HG03060 (cell line): Measurements from ENCODE around the gene CCR1.
"Not testable (repeated sequence)": the region's sequence is repeated elsewhere in the genome, so short reads cannot be mapped to it uniquely, and the experiment has no call there.

Experiments used
- ATAC-seq: cut with Tn5 transposase; IDR thresholded peaks from one replicate; pipeline ENCODE4 v1.9.1; 2021; ENCODE audit warnings: low read depth, moderate number of reproducible peaks; ENCODE audit not compliant: unreplicated experiment

CCR1 gene

GRCh38 chr3:46213201-46213600, 5.1 kb upstream of the CCR1 start:
- no peak for ATAC-seq

DNA sequence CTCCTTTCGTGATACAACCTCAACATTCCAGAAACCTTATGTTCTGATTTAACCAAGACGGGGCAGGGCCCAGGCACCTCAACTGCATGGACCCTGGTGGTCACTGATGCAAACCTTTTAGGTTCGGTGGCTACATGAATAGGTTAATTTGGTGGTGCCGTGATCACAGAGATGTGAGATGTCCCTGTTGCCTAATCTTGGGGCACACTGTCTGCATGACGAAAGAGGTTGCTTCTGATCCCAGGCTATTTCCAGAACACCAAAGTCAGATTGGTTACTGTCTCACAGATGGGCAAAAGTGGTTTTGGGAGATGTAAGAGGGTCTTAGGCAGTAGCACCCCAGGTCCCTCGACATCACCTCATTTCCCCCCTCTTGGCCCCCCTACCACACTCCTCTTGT, 4.0 kb upstream of the CCR1 start:
- ATAC-seq, result no peak

- no peak for ATAC-seq
Measured at GRCh38 chr3:46209746-46210470, 1.8 kb upstream of the CCR1 start.

GRCh38 chr3:46209053-46209452, 940 bp upstream of the CCR1 start:
- no peak for ATAC-seq

DNA sequence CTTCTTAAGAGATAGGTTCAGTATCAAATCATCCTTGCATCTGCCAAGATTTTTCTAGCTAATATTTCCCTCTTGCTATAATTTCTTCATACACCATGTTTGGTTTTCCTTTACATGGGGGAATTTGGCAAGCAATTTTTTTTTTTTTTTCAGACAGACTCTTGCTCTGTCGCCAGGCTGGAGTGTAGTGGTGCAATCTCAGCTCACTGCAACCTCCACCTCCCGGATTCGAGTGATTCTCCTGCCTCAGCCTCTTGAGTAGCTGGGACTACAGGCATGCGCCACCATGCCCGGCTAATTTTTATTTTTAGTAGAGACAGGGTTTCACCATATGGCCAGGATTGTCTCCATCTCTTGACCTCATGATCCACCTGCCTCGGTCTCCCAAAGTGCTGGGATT, 599 bp downstream of the CCR1 start:
- ATAC-seq, result not testable (repeated sequence)

DNA sequence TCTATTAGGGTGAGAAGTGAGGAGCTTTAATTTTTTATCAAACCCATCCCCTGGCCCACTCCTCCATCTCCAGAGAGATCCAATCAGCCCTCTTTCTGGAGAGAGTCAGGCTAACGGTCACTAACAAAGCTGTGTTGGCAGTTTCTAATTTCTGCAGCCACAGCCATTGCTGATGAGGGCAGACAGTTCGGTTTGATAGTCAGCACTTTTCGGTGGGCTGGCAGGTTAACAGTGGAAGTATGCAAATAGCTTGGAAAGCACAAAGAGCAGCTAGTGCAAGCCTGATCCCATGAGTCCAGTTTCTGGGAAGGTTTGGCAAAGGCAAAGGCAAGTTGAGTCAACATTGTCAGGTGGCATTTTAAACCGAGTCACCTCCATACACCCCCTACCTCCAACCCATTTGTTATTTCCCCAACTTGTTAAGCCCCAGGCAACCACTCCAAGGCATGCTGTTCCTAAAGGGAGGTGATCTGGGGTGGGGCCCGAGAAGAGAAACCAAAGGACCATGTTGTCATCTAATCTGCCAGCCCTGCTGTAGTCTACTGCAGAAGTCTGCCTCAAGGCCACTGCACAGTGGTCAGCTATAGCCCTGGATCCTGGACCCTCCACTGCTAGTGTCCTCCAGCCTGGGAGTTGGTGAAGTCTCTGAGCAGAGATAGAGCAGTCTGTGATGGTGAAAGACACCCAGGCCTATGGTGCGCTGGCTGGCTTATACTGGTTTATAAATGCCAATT, 1.7 kb downstream of the CCR1 start:
- no peak for ATAC-seq

DNA sequence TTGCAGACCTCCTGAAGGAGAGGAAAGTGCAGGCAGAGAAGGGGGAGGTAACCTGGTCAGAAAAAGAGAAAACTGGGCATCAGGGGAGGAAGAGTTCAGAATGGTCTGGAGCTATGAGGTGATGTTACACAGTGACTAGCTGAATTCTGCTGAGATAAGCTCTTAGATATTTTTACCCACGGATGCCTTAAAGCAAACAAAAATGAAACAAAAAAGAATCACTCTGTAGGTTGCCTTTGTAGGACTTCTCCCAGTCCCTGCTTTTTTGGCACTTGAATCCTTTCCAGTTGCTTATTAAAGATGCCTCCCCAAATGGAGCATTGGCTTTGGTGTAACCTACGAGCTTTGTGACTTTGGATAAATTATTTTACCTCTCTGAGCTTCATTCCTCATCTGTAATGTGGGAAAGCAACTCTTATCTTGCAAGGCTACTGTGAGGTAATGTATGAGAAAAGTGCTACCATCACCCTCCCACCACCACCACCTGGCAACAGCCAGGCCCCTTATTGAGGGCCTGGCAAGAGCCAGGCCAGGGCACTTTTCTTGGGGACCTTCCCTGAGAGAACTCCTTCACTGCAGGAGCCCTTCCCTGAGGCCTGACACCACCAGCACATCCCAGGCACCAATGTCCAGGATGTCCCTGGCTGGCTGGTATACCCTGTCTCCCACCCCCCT, 2.7 kb downstream of the CCR1 start:
- no peak for ATAC-seq

DNA sequence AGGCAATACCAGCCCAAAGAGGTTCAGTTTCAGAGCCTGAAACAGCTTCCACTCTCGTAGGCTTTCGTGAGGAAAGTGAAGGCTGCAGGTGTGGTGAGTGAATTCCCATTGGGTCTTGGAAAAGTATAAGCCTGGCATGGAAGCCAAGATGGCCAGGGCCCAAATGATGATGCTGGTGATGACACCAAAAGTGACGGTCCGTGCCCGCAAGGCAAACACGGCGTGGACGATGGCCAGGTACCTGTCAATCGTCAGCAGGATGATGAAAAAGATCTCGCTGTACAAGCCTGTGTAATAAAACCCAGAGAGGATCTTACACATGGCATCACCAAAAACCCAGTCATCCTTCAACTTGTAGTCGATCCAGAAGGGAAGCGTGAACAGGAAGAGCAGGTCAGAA, 4.4 kb downstream of the CCR1 start:
- no peak for ATAC-seq

DNA sequence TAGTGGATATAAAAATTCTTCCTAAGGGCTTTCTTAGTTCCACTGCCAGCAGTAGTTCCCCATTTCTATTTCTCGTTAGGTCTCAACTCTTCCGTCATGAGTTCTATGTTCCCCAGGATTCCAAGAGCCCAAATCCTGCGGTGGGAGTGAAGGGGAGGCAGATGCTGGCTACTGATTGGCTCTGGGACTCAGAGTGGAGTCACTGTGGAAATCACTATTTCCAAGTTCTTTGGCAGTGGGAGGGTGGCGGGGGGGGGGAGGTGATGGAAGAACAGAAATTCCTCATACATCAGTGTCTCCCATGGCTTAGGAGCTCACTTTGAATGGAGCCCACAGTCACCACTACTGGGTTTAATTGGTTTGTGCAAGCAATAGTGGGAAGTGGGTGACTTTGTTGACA, 5.6 kb downstream of the CCR1 start:
- no peak for ATAC-seq

- ATAC-seq, result no peak
Measured at GRCh38 chr3:46200790-46201189, 7.3 kb downstream of the CCR1 start.

DNA sequence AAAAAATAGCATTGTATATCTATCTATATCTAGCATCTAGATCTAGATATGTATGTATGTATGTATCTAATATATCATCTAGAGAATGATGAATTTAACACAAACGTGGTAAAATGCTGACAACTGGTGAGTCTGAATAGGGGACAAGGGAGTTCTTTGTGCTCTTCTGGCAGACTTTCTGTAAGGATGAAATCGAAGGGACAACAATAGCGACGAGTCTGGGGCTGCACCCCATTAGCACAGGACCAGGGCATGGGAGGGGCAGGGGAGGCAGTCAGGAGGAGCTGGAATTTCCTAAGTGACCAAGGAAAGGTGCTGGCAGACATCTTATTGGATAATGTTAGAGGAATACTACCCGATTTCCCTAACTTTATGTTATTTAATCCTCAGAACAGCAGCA, 7.9 kb downstream of the CCR1 start:
- ATAC-seq, result no peak

- no peak for ATAC-seq
Measured at GRCh38 chr3:46196261-46196957, 11.7 kb downstream of the CCR1 start.

DNA sequence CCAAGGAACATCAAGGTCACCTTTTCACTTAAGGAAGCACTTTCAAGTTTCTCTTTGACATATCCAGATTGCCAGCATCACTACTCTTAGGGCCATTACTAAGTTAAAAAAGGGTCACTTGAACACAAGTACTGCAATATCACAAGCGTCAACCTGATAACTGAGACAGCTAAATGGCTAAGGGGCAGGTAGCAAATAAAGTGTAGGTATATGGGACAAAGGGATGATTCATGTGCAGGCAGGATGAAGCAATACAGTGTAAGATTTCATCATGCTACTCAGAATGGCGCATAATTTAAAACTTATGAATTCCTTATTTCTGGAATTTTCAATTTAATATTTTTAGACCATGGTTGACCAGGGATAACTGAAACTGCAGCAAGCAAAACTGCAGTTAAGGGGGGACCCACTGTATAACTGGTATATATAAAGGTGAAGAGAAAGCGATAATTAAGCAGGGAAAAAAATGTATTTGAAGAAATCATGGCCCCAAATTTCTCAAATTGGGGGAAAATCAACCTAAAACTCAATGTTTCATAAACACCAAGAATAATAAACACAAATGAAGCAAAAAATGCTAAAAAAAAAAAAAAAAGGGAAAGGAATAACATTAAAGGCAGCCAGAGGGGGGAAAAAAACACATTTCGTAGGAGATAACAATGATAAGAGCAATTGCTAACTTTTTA, 13.1 kb downstream of the CCR1 start:
- ATAC-seq, result no peak

DNA sequence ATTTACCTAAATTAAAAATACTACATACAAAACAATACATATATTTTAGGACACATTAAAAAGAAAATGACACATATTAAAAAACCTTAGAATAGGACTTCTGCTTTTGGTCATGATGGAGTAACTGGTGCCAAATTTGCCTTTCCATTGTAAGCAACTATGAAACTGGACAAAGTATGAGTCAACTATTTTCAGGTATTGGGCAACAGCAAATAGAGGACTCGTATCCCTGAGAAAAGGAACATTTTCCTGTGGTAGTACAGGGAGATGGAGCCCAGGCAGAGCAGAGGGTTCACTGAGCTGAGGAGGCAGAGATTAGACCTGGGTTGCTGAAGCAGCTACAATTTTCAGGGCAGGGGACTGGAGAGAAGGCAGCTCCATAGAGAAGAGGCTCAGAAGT, 14.7 kb downstream of the CCR1 start:
- ATAC-seq, result no peak

GRCh38 chr3:46192939-46193338, 15.2 kb downstream of the CCR1 start:
- no peak for ATAC-seq

- no peak for ATAC-seq
Measured at GRCh38 chr3:46191730-46192129, 16.4 kb downstream of the CCR1 start.

- ATAC-seq, result no peak
Measured at GRCh38 chr3:46188708-46189107, 19.4 kb downstream of the CCR1 start.

GRCh38 chr3:46187876-46188275, 20.2 kb downstream of the CCR1 start:
- ATAC-seq, result no peak

DNA sequence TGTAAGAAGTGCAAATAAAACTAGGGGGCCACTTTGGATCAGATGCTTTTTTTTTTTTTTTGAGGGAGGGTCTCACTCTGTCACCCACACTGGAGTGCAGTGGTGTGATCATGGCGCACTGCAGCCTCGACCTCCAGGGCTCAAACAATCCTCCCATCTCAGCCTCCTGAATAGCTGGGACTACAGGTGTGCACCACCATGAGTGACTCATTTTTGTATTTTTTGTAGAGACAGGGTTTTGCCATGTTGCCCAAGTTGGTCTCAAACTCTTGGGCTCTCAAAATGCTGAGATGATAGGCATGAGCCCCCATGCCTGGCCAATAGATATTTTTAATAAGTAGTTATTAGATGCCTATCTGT, 20.8 kb downstream of the CCR1 start:
- ATAC-seq, result no peak

DNA sequence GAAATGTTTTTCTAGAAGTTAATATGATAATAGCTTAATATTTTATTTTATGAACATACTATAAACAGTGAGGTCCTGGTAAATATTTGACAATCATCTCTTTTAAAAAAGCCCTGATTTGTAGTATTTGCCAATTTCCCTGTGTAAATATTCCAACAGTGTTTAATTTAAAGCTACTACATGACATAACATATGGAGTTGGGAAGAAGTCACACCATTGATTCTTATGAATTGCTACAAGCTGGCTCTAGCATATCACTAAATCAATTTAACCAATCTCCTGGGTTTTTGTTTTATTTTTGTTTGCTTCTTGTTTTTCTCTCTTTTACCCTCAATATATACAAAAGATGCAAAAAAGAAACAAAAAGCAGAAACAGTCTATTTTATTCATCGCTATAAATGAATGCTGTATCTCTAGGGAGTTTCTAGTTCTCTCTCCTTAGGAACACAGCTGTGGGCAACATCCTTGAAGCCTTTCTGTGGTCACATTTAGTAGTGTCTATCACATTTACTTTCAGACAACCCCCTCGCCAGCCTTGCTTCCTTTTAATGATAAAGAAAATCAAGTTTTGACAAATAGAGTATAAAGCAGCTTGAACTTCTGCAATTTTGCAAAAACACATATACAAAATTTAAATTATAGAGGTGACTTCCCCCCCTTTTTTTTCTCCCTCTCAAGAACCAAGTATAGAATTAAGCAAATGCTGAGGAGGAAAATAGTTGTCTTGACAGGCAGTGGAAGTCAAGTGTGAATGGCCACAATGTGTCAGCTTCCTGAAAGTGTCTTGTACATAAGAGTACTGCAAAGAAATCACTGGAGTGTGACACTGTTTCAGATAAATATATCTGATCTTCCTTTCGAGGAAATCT, 21.4 kb downstream of the CCR1 start:
- peak; percentile 64 for ATAC-seq
